Measurements from ENCODE around the gene PAK6.

The PAK6 gene

GRCh38 chr15:40276927-40277326, 38.1 kb downstream of the PAK6 start:
- no peak for DNase-seq (ENCODE audit: low read depth, low spot score)

GRCh38 chr15:40277471-40277870, 38.6 kb downstream of the PAK6 start:
- no peak for DNase-seq (ENCODE audit: low read depth, low spot score)

- no peak for DNase-seq (ENCODE audit: low read depth, low spot score)
Measured at GRCh38 chr15:40278026-40278425, 39.2 kb downstream of the PAK6 start.

- DNase-seq (ENCODE audit: low read depth, low spot score): peak; percentile 81
Measured at GRCh38 chr15:40279437-40280141, 40.7 kb downstream of the PAK6 start.

GRCh38 chr15:40280260-40281056, 41.6 kb downstream of the PAK6 start:
- DNase-seq (ENCODE audit: low read depth, low spot score): no peak

GRCh38 chr15:40281057-40281800, 42.4 kb downstream of the PAK6 start:
- no peak for DNase-seq (ENCODE audit: low read depth, low spot score)

GRCh38 chr15:40281801-40282146, 42.9 kb downstream of the PAK6 start:
- peak; percentile 29 for DNase-seq (ENCODE audit: low read depth, low spot score)

- peak; percentile 61 for DNase-seq (ENCODE audit: low read depth, low spot score)
Measured at GRCh38 chr15:40282147-40282868, 43.4 kb downstream of the PAK6 start.

- DNase-seq (ENCODE audit: low read depth, low spot score): no peak
Measured at GRCh38 chr15:40282869-40283614, 44.2 kb downstream of the PAK6 start, which contains the start of gene ANKRD63. ANKRD63 (minus strand) TSS chr15:40283064; CDS start chr15:40282586, 478 bp downstream.

- DNase-seq (ENCODE audit: low read depth, low spot score): no peak
Measured at GRCh38 chr15:40283615-40284300, 44.9 kb downstream of the PAK6 start.

GRCh38 chr15:40285151-40285550, 46.3 kb downstream of the PAK6 start:
- DNase-seq (ENCODE audit: low read depth, low spot score): peak; percentile 78

GRCh38 chr15:40285554-40286011, 46.7 kb downstream of the PAK6 start:
- DNase-seq (ENCODE audit: low read depth, low spot score): no peak

- no peak for DNase-seq (ENCODE audit: low read depth, low spot score)
Measured at GRCh38 chr15:40286061-40286532, 47.2 kb downstream of the PAK6 start.

- no peak for DNase-seq (ENCODE audit: low read depth, low spot score)
Measured at GRCh38 chr15:40286794-40287193, 47.9 kb downstream of the PAK6 start.

GRCh38 chr15:40287505-40287904, 48.6 kb downstream of the PAK6 start:
- DNase-seq (ENCODE audit: low read depth, low spot score): no peak

GRCh38 chr15:40287968-40288367, 49.1 kb downstream of the PAK6 start:
- DNase-seq (ENCODE audit: low read depth, low spot score): no peak

GRCh38 chr15:40289140-40289775, 50.4 kb downstream of the PAK6 start:
- DNase-seq (ENCODE audit: low read depth, low spot score): no peak

- no peak for DNase-seq (ENCODE audit: low read depth, low spot score)
Measured at GRCh38 chr15:40290545-40290917, 51.7 kb downstream of the PAK6 start.

- peak; percentile 81 for DNase-seq (ENCODE audit: low read depth, low spot score)
Measured at GRCh38 chr15:40290918-40291574, 52.2 kb downstream of the PAK6 start.

Measured in astrocyte of the hippocampus (primary cell).